GM04503 (cell line): ENCODE results near the gene PLA2G4F.

Experiments used
- DNase-seq: peaks from one replicate; pipeline ENCODE4 v3.0.0-alpha.2; 2012; ENCODE audit warnings: low read depth

PLA2G4F gene, protein sequence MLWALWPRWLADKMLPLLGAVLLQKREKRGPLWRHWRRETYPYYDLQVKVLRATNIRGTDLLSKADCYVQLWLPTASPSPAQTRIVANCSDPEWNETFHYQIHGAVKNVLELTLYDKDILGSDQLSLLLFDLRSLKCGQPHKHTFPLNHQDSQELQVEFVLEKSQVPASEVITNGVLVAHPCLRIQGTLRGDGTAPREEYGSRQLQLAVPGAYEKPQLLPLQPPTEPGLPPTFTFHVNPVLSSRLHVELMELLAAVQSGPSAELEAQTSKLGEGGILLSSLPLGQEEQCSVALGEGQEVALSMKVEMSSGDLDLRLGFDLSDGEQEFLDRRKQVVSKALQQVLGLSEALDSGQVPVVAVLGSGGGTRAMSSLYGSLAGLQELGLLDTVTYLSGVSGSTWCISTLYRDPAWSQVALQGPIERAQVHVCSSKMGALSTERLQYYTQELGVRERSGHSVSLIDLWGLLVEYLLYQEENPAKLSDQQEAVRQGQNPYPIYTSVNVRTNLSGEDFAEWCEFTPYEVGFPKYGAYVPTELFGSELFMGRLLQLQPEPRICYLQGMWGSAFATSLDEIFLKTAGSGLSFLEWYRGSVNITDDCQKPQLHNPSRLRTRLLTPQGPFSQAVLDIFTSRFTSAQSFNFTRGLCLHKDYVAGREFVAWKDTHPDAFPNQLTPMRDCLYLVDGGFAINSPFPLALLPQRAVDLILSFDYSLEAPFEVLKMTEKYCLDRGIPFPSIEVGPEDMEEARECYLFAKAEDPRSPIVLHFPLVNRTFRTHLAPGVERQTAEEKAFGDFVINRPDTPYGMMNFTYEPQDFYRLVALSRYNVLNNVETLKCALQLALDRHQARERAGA

DNA sequence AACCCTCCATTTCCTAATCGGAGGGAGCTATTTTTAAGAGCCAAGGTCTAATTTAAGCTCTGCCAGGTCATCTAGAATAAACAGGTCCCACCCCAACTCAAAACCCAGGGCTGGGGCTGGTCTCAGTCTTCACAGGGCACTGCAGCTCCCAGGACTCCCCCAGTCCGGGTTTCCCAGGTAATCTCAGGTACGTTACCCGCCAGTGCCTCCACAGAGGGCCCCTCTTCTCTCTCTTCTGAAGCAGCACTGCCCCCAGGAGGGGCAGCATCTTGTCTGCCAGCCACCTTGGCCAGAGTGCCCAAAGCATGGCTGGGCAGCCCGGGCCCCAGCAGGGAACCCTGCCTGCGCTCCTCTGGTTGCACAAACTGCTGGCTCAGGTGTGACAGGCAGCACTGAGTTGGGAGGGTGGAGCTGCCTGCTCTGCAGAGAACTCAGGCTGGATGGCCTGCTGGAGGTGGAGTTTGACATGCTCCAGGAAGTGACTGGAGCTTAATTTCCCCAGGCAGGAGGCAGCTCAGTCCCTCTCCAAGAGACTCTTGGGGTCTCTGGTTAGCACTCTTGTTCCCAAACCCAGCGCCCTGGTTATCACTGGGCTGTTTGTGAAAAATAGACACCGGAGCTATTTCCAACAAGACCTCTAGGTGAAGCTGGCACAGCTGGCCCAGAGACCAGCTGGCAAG is at the start of gene PLA2G4F:
PLA2G4F (minus strand) TSS at position 394 of the 680 bp plus-strand sequence; CDS start at position 307, 87 bp downstream.
- no peak for DNase-seq

DNA sequence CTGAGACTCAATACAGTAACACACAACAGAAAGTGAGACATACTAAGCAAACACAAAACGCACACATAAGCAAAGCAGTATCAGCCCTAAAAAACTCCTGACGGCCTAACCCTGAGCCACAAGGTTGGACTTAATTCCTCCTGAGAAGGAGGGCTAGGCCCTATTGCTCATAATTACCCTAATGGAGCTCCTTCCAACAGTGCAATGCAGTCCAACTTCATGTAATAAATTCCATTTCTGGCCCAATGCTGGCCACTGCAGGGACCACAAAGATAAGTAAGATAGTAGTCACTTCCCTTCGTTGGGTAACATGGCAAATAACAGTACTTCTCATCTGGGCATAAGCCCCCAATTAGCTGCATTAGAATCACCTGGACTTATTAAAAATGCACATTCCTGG is 47.5 kb upstream of the PLA2G4F start:
- peak; percentile 5 for DNase-seq

DNA sequence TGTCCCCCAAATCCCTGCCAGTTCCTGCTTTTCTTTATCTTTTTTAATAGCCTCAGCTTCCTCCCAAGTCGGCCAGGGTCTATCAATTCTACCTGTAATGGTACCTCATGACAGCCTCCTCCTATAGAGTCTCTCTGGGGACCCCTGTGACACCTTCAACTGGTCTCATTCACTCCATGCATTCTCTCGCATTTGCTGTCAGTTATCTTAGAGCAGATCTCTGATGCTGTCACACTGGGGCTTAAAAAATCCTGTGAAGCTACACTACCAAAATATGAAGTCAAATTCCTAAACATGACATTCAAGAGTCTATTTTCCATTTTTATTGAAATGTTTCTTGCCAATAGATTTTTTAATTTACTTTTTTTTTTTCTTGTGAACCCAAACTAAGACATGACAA is 46.2 kb upstream of the PLA2G4F start:
- DNase-seq = no peak

DNA sequence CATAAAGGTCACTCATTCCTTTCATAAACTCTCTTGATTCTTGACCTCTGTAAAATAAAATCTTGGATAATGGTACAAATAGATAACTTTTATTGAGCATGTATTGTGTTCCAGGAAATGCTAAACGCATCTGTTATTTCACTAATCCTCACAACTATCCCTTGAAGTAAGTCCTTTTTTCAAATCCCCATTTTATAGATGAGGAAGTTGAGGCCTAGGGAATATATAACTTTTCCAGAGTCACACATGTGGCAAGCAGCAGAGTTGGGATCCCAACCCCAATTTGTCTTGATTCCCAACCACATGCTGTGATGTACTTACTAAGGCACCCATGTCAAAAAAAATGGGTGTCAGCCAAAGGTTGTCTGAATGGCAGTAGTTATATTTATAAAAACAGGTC is 45.4 kb upstream of the PLA2G4F start:
- no peak for DNase-seq

DNA sequence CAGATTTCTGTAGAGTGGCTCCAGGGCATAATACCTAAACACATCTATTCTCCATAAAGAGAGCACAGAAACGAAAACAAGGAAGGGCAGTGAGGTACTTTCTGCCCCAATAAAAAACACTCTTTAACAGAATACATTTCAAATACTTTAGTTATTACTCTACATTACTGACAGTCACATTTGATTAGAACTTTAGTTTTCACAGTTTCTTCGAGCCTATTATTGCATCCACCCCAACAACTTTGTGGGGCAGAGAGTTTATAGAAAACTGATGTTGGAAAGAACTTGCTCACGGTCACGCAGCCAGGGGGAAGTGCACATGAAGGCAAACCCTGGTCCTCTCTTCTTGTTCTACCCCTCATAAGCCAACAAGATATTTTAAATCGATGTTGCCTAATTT is 42.7 kb upstream of the PLA2G4F start:
- no peak for DNase-seq

DNA sequence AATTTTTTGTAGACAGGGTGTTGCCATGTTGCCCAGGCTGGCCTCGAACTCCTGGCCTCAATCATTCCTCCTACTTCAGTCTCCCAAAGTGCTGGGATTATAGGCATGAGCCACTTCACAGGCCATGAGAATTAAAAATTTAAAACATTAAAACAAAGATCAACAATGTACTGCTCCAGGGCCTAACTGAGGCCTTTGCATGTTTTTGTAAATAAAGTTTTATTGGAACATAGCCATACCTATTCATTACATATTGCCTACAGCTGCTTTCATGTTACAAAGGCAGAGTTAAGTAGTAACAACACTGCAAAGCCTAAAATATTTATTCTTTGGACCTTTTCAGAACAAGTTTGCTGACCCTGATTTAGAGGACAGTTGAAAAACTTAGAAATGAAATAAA is 42.1 kb upstream of the PLA2G4F start:
- DNase-seq = no peak

DNA sequence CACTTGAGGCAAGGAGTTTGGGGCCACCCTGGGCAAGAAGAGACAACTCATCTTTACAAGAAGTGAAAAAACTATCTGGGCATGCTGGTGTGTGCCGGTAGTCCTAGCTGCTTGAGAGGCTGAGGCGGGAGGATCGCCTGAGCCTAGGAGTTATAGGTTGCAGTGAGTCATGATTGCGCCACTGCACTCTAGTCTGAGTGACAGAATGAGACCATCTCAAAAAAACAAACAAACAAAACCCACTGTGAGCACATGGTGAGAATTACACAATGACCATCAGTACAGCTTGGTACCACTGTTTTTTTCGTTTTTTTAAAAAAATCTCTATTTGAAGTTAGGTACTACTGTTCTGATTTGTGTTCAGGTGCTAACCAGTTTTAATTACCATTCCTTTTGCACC is 38.1 kb upstream of the PLA2G4F start:
- DNase-seq = no peak

DNA sequence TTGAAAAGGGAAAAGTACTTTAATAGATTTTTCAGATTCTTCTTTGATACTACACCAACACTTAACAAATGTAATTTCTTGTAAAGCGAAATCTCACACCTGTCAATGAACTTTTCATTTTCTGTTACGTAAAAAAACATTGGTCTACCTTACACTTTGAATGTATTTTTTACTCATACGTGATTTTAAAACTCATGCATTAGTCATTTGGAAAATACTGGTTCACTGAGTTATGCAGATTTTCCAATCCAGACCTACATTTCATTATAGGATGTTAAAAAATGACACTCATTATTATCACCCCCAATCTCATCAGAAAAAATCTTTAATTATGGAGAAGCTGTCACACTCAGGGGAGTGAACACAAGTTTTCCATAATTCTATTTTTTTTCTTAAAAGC is 36.9 kb upstream of the PLA2G4F start:
- DNase-seq = no peak

DNA sequence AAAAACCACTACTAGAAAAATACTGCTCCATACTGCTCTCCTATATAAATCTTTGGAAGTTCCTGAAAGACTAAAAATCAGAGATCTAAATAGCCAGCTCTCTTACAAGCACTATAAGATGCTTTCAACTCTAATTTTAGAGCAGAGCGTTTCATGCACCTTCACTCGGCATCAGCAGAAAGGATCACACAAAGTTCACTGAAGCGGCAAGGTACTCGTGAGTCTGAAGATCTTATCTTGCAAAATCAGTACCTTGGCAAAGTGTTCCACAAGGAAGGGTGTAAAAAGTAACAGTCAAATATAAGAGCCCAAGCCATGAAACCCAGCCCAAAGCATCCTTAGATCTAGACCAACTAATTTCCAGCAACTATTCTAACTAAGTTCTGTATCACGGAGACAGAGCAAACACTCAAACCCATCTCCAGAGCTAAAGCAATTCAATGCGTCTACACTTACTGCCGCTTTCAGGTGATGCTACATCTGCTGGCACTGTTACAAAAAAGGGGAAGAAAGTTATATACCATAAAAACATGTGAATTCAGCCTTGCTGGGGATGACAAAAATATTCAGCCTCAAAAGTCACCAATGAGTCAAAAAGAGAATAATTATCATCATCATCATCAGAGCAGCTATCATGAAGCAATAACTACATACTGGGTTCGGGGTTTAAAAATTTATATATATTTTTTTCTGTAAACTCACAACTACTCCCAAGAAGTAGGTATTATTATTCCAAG is 35.3 kb upstream of the PLA2G4F start:
- no peak for DNase-seq

DNA sequence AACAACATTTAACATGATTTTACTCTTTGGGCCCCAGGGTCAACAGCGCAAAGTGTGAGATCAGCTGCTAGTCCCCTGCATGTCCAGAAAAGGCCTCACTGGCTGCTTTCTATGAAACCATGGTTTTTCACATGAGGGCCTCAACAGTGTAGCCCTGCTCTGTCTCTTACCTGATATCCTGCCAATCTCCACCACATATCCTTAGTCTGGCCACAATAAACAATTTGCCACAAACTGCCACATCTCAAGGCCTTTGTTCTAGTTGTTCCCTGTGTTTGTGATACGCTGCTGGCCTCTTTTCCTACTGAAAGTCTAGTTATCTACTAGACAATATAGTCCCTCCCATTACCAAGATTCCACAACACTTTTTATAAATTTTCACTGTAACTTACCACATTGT is 33.9 kb upstream of the PLA2G4F start:
- DNase-seq = no peak

DNA sequence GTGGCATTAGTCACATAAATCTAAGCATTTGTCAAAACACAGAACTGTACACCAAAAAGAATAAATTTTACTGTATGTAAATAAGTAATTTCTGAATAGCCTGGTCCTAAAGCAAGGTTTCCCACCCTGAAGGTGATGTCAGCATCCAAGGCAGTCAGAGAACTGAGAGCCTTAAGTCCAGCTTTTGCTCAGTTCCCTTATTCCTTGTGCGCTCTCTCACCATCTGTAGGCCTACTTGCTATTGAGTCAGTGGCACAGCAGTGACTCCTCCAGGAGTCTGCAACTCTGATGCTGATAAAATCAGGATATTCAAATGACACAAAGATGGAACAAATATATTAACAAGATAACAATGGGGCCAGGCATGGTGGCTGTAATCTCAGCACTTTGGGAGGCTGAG is 29.4 kb upstream of the PLA2G4F start:
- no peak for DNase-seq

DNA sequence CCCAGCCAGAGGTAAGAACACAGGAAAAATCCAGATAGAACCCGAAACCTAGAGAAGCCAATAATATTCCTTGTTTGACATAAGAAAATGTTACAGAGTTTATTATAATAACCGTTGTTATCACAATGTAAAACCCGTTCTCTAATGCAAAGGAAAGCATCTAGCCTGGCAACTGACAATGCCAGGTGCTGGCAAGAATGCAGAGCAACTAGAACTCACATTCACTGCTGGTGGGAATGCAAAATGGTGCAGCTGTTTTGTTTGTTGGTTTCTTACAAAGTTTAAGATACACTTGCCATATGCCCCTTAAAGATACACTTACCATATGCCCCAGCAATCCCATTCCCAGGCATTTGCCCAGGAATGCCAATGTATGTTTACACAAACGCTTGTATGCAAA is 28.3 kb upstream of the PLA2G4F start:
- DNase-seq = no peak

DNA sequence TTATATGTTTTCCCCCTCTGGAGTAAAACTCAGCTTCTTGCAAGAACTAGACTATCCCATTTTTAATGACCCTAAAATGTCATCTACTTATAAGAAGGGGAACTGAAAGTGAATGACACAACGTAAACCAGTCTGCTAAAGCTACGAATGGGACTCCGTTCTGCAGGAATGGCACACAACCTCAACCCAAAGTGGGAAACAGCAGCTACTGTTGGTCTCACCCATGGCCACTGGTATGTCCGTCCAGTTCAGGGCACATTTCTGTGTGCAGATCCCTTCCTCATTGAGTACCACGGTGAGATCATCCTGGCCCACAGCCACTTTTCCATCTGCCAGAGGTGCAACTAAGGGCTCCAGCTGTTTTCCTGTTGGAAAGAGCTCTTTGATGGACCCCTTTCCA is 27.9 kb upstream of the PLA2G4F start:
- no peak for DNase-seq

DNA sequence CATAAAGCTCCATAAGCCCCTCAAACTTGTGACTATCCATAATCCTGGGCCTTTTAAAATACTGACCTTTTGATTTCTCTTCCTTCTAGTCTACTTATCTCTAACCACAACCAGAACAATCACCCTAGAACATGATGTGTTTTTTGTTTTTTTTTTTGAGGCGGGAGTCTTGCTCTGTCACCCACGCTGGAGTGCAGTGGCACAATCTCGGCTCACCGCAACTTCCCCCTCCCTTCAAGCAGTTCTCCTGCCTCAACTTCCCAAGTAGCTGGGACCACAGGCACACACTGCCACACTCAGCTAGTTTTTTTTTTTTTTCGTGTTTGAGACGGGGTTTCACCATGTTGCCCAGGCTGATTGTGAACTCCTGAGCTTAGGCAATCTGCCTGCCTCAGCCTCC is 26.5 kb upstream of the PLA2G4F start:
- DNase-seq = no peak

DNA sequence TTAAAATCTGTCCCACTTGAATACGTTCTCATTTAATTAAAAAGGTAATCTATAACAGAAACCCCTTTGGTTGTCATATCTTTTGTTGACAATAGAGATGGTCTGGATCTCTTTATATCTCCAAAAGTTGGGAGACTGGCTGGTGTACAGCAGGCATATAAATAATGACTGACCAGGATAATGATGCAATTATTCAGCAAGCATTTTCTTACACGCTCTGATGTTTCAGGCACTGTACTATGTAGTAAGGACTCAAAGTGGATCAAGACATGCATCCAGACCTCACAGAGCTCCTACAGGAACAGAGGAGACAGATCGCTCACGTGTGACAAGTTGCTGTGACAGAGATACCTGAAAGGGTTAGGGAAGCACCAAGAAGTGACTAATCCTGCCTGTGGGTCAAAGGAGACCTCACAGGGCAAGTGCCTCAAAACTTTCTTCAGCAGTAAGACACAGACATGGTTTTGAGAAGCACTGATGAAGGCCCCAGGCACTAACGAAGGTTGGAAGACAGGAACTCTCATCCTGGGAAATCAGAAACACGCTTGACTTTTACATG is 26.0 kb upstream of the PLA2G4F start:
- no peak for DNase-seq

DNA sequence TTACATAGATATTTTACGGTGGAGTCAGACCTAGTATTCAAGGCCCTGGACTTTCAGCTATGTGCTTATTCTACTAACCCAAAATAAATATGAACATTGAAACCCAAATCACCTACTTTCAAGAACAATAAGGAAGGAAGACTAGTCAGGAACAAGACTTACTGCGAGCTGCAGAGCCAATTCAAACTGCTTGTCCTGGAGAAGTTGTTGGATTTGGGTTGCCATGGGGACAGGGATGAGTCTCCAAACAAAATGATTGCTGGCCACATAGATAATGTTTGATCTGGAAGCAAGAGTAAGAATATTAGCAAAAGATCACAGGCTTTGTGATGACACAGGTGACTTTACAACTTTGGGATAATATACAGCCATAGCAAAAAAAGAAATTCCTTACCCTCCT is 21.6 kb upstream of the PLA2G4F start:
- DNase-seq = no peak

DNA sequence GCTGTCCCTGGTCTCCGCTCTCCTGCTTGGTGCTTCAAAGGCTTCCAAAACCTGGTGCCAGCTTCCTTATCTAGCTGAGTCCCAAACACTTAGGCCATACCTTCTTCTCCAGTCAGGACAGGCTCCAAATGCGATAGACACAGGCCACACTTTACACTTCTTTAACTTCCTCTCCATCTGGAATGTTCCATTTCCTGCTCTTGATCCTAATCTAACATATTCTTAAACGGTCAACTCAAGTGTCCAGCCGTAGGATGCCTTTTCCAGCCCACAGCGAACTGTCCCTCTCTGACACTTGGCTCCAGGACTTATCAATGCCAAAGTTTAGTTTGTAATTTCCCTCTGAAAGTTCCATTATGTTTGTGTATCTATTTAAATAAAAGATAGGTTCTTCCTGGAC is 19.2 kb upstream of the PLA2G4F start:
- no peak for DNase-seq

DNA sequence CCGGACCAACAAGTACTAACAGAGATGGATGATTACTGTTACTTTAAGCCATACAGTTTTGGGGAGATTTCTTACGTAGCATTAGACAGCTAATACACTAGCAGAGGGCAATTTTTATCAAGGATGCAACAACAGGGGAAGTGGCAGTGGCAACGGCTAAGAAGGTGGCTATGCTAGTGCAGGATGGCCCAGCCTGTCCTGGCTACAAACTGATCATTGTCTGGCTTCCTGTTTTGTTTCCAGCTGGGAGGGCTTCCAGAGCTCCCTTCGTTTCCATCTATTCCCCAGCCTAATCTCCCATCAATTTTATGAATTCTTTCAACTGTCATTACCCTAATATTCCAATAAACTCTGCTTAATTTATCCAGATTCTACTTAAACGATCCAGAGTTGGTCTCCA is 16.0 kb upstream of the PLA2G4F start:
- DNase-seq = no peak

DNA sequence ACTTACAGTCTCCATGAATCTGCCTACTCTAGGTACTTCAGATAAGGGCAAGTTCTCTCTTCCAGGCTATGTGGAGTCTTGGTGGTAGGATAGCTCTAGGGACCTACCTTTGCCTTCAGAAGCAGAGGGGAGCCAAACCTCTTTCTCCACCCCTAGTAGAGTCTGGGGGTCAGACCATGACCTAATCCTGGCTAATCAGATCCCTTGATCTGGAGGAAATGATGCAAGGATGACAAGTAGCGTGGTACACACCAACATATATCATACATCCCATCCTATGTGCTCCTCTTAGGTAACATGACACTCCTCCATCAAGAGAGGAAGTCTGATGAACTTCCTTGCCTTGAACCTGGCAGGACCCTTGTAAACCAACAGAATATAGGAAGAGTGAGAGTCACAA is 15.4 kb upstream of the PLA2G4F start:
- no peak for DNase-seq

DNA sequence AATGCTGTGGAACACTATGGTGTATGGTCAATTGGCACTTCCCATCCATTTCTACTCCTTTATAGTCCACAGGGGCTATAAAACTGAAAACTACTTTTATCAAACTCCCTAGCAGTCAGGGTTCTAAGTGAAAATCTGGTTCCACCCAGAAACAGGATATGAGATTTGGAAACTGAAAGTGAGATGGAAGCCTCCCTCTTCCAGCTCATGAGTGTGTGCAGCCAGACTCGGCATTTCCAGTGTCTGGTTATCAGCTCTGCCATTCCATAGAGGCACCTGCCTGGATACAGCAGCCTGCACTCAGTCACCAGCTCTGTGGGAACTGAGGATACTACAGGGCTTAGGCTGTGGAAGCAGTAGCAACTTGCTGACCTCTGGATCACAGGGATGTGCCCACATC is 14.7 kb upstream of the PLA2G4F start:
- DNase-seq = no peak

DNA sequence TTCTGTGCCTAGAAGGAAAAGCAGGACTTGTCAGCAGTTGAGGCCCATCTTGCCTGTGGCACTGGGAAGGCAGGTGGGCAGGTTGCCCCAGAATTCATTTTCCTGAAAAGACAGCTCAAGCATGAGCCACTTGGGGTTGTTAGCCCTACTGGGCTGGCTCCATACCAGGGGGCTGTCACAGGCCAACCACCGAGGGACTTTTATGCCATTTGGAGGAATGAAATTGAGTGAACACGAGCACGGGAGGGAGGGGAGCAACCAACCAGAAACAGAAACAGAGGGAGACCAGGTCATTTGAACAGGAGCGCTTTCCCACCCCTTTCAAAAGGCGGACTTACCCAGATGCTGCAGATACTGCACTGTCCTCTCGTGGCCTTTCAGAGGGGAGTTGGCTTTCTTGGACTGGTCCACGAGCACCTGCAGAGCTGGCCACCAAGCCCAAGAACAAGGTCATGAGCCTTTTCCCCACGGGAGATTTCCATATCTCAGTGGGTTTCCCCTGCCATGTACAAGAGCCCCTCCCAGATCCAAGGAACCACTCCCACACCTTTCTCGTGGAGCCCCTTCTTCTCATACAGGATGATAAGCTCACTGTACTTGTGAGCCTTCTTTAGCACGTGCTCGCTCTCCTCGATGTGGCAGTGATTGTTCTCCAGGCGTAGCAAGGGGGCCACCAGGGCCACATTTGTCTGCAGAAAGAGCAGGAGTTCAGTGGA is 9.9 kb upstream of the PLA2G4F start:
- DNase-seq = no peak
